ENCODE results near the gene ZNF117. TPM values are rescaled to one million over a fixed set of nuclear protein-coding genes. Genes with fewer than 3 reads are reported as not detected.

ZNF117 gene
- total RNA-seq, 1 experiment from 2014 or later = 2.5 TPM

DNA sequence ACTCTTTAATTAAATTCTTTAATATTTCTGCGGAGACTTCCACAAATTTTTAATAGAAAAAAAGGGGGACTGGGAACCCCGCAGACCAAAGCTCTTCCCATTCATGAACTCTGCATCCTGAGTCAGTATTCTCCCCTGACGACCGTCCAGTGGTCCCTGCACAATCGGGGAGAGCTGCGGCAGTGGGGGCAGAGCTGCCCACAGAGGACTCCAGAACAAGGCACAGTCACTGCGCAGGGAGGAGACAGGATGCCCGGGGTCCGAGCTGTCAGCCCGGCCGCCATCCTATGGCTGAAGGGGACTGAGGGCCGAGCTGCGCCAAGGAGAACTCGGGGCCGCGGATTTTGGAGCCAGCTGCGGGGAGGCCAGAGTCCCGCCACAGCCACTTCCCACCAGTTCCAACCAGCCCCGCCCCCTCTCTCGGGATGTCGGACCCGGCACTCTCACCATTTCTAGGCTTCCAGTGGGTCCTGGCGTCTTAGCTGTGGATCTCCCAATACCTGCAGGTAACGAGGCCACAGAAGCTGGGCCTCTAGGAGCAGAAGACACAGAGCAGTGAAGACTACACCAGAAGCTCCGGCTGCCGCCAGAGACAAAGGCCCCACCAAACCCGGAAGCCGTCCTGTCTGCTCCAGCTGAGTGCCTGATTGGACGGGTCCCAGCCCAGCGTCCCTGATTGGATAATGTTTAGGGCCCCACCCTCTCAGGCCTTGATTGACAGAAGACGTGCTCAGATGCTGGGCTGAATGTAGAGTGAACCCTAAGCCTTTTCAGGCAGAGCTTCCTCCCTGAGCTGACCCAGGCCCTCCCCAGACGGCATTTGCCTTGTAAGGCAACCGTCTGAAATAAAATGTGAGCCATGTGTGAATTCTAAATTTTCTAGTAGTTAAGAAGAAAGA lies 15.5 kb upstream of the ZNF117 start, which contains the start of gene ERV3-1 (continued):
- TF ChIP-seq, protein P1, sequence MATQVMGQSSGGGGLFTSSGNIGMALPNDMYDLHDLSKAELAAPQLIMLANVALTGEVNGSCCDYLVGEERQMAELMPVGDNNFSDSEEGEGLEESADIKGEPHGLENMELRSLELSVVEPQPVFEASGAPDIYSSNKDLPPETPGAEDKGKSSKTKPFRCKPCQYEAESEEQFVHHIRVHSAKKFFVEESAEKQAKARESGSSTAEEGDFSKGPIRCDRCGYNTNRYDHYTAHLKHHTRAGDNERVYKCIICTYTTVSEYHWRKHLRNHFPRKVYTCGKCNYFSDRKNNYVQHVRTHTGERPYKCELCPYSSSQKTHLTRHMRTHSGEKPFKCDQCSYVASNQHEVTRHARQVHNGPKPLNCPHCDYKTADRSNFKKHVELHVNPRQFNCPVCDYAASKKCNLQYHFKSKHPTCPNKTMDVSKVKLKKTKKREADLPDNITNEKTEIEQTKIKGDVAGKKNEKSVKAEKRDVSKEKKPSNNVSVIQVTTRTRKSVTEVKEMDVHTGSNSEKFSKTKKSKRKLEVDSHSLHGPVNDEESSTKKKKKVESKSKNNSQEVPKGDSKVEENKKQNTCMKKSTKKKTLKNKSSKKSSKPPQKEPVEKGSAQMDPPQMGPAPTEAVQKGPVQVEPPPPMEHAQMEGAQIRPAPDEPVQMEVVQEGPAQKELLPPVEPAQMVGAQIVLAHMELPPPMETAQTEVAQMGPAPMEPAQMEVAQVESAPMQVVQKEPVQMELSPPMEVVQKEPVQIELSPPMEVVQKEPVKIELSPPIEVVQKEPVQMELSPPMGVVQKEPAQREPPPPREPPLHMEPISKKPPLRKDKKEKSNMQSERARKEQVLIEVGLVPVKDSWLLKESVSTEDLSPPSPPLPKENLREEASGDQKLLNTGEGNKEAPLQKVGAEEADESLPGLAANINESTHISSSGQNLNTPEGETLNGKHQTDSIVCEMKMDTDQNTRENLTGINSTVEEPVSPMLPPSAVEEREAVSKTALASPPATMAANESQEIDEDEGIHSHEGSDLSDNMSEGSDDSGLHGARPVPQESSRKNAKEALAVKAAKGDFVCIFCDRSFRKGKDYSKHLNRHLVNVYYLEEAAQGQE (IDR thresholded peaks at IDR 0.05; ENCODE audit: low read depth) = no peak
- peak; percentile 82; the same call in 1 of the 2 replicates for TF ChIP-seq SIN3A (IDR thresholded peaks at IDR 0.05; ENCODE audit: low read depth)

DNA sequence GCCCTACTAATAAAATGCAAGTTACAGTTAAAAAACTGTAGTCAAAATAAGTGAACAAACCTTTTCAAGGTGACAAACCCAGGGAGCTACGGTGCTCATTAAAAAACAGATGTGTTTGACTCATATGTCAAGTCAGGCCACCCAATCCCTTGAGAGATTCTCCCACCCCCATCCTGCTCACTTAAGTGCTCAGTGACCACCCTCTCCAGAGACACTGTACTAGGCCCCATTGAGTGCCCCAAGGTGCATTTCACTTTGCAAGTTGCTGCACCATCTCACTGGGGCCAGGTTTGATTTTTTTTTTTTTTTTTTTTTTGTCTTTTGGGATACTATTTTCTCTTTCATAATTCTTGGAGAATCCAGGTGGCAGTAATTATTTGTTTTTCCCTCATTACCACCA lies 13.7 kb upstream of the ZNF117 start:
- Histone ChIP-seq H3K36me3 (ENCODE audit: control insufficient read depth in 1 of 2, insufficient read depth in 2 of 2, low read length in 2 of 2) (peaks cover 0 to 2% of the 10 kb centered on the region in 2 experiments; a peak in 1 of 4 replicates), H3K27ac (ENCODE audit: low read depth, low read length) (no peak overlapping the region), H2AFZ (ENCODE audit: low read depth, low read length, poor library complexity, severe bottlenecking) (no peak overlapping the region), H3K9me3 (ENCODE audit: control insufficient read depth in 1 of 2, insufficient read depth in 1 of 2, low read depth in 1 of 2, low read length in 2 of 2) (peaks cover 2 to 3% of the 10 kb centered on the region in 2 experiments; a peak in 1 of 4 replicates), H3K4me2 (ENCODE audit: low read length) (no peak overlapping the region), H4K20me1 (ENCODE audit: insufficient read depth) (no peaks in the 10 kb centered on the region), H3K4me1 (ENCODE audit: control insufficient read depth in 1 of 2, insufficient read depth in 2 of 2, low read length in 2 of 2) (peaks cover 3 to 9% of the 10 kb centered on the region in 2 experiments; a peak in 3 of 4 replicates), H3K27me3 (ENCODE audit: insufficient read depth, low read length) (no peaks in the 10 kb centered on the region), H3K9ac (ENCODE audit: low read length) (no peak overlapping the region), H3K4me3 (replicated peaks in 1 of 2; ENCODE audit: low read depth in 1 of 2, low read length in 2 of 2) (no peak overlapping the region), H3K9me2 (ENCODE audit: insufficient read depth) (no peaks in the 10 kb centered on the region), H3K79me2 (ENCODE audit: insufficient read depth, low read length) (peaks cover 56% of the 10 kb centered on the region)
- BruUV-seq (replicated peaks) = no TSS peak
- intact Hi-C loops (cut with micrococcal nuclease) = no loop called here
- ChIA-PET RAD21 (ENCODE audit: low non-redundant PET in 1 of 2, low total read pairs in 2 of 2, uncharacterized antibody in 2 of 2, unreplicated experiment in 2 of 2) (no interaction called here), POLR2A (no interaction called here), CTCF (no interaction called here)
- DNase-seq (ENCODE audit: low read depth, low spot score) (no peak), ATAC-seq (no peak)
- TF ChIP-seq SIN3A (IDR thresholded peaks at IDR 0.05; ENCODE audit: low read depth) = no peak
- no peak for TF ChIP-seq POLR2AphosphoS5 (IDR thresholded peaks at IDR 0.05; ENCODE audit: low read depth, low read length)
- no peak for TF ChIP-seq TCF7L2 (IDR thresholded peaks at IDR 0.05; ENCODE audit: borderline replicate concordance, extremely low read depth, insufficient read depth, insufficient read length)
- TF ChIP-seq RAD21 (IDR thresholded peaks at IDR 0.05; ENCODE audit: low read depth) = no peak

All from HCT116 (cell line).